Stimulated activated CD8-positive, alpha-beta memory T cell treated with anti-CD3 and anti-CD28 coated beads, Interleukin-4, amount 100 ng/mL, for 4 hours (primary cell): ENCODE measurements around the gene PEX5L.
"Not testable (repeated sequence)": the region's sequence is repeated elsewhere in the genome, so short reads cannot be mapped to it uniquely, and the experiment has no call there.

Source experiments
- DNase-seq, 2 donors: peaks; one replicate each; pipeline ENCODE4 v3.0.0-alpha.2; 2020; ENCODE audit warnings: low read depth in 2 of 2, low spot score in 1 of 2

The PEX5L gene

GRCh38 chr3:180036671-180037455, at the start of gene PEX5L:
PEX5L (minus strand) TSS chr3:180036937; CDS start chr3:180036599, 338 bp downstream.
- DNase-seq = no peak

GRCh38 chr3:180085122-180085710, 48.5 kb upstream of the PEX5L start:
- DNase-seq = no peak

- DNase-seq = no peak
Observed at GRCh38 chr3:180082699-180083098, 46.0 kb upstream of the PEX5L start.

- no peak for DNase-seq
Observed at GRCh38 chr3:180078592-180078991, 41.9 kb upstream of the PEX5L start.

- no peak for DNase-seq
Observed at GRCh38 chr3:180073561-180073960, 36.8 kb upstream of the PEX5L start.

- no peak for DNase-seq
Observed at GRCh38 chr3:180072786-180073185, 36.0 kb upstream of the PEX5L start.

- no peak for DNase-seq
Observed at GRCh38 chr3:180070925-180071324, 34.2 kb upstream of the PEX5L start.

- DNase-seq = no peak
Observed at GRCh38 chr3:180068023-180068422, 31.3 kb upstream of the PEX5L start.

- no peak for DNase-seq
Observed at GRCh38 chr3:180066598-180066997, 29.9 kb upstream of the PEX5L start.

- DNase-seq = no peak
Observed at GRCh38 chr3:180063783-180064182, 27.0 kb upstream of the PEX5L start.

- no peak for DNase-seq
Observed at GRCh38 chr3:180062771-180063170, 26.0 kb upstream of the PEX5L start.

- no peak for DNase-seq
Observed at GRCh38 chr3:180059356-180059755, 22.6 kb upstream of the PEX5L start.

GRCh38 chr3:180058238-180058637, 21.5 kb upstream of the PEX5L start:
- DNase-seq = no peak

- not testable (repeated sequence) for DNase-seq
Observed at GRCh38 chr3:180055656-180056055, 18.9 kb upstream of the PEX5L start.

GRCh38 chr3:180049391-180049790, 12.7 kb upstream of the PEX5L start:
- no peak for DNase-seq

- no peak for DNase-seq
Observed at GRCh38 chr3:180048840-180049239, 12.1 kb upstream of the PEX5L start.

GRCh38 chr3:180048103-180048502, 11.4 kb upstream of the PEX5L start:
- no peak for DNase-seq

GRCh38 chr3:180040966-180041365, 4.2 kb upstream of the PEX5L start:
- no peak for DNase-seq

- no peak for DNase-seq
Observed at GRCh38 chr3:180036092-180036670, 556 bp downstream of the PEX5L start.

- no peak for DNase-seq
Observed at GRCh38 chr3:180026997-180027396, 9.7 kb downstream of the PEX5L start.

GRCh38 chr3:180018543-180018942, 18.2 kb downstream of the PEX5L start:
- no peak for DNase-seq

- no peak for DNase-seq
Observed at GRCh38 chr3:180017846-180018245, 18.9 kb downstream of the PEX5L start.
